Upper lobe of left lung (tissue), 6 donors: ENCODE results near the gene ATF5. TPM values are rescaled to one million over a fixed set of nuclear protein-coding genes. Genes with fewer than 3 reads are reported as not detected.
"Not testable (repeated sequence)": the region's sequence is repeated elsewhere in the genome, so short reads cannot be mapped to it uniquely, and the experiment has no call there.

Source experiments
- ATAC-seq, 2 donors: fragments of 200-7000 bp; cut with Tn5 transposase; one replicate each; pipeline ENCODE4 v1.9.1; 2022; ENCODE audit warnings: mild to moderate bottlenecking in 2 of 2, moderate library complexity in 2 of 2; ENCODE audit not compliant: low FRiP score in 2 of 2
- DNase-seq, 2 donors: peaks; one replicate each; pipeline ENCODE4 v3.0.0-alpha.2; 2019 to 2020
- H3K27ac ChIP-seq, 4 donors: fragments of 200-600 bp; sonication (generic); one replicate each; pipeline ENCODE4 v1.5.1; 2016 to 2019
- H3K27me3 ChIP-seq, 4 donors: fragments of 200-600 bp; sonication (generic); one replicate each; pipeline ENCODE4 v1.5.1; 2017 to 2019
- H3K36me3 ChIP-seq, 4 donors: fragments of 200-600 bp; sonication (generic); one replicate each; pipeline ENCODE4 v1.5.1; 2016 to 2019
- H3K4me1 ChIP-seq, 4 donors: fragments of 200-600 bp; sonication (generic); one replicate each; pipeline ENCODE4 v1.5.1; 2018 to 2019
- H3K4me3 ChIP-seq, 4 donors: fragments of 200-600 bp; sonication (generic); one replicate each; pipeline ENCODE4 v1.5.1; 2017 to 2019; ENCODE audit warnings: mild to moderate bottlenecking in 2 of 4, moderate library complexity in 1 of 4
- H3K9me3 ChIP-seq, 4 donors: fragments of 200-600 bp; sonication (generic); one replicate each; pipeline ENCODE4 v1.5.1; 2018 to 2019
- CTCF ChIP-seq, 6 experiments: fragments of 450-650 bp in 4 of 6; fragments of 200-600 bp in 2 of 6; sonication (generic) in 2 of 6; IDR thresholded peaks; one replicate each; pipeline ENCODE4 v1.5.1; 2016 to 2019; ENCODE audit warnings: antibody characterized with exemption in 6 of 6
- EP300 ChIP-seq, 4 donors: sonication (generic); formaldehyde crosslinking; IDR thresholded peaks; one replicate each; pipeline ENCODE4 v1.5.1; 2017; ENCODE audit warnings: antibody characterized with exemption in 4 of 4, control low read depth in 2 of 4
- POLR2A ChIP-seq, 4 donors: fragments of 450-650 bp; IDR thresholded peaks; one replicate each; pipeline ENCODE4 v1.5.1; 2016 to 2017; ENCODE audit warnings: antibody characterized with exemption in 4 of 4, mild to moderate bottlenecking in 2 of 4
- POLR2AphosphoS5 ChIP-seq, 2 donors: sonication (generic); formaldehyde crosslinking; IDR thresholded peaks; one replicate each; pipeline ENCODE4 v1.5.1; 2017; ENCODE audit warnings: antibody characterized with exemption in 2 of 2
- WGBS, 2 donors: methylation state at CpG; one replicate each; pipeline ENCODE4 v1.1.5; 2017 to 2018; 5-methylcytosine and 5-hydroxymethylcytosine counted together
- total RNA-seq, 6 donors: library from RNA; depleted of rRNA in 4 of 6; stranded (reverse); fragments of >200 nt in 4 of 6; gene quantifications; one replicate each; pipeline versions ENCODE4 v1.1.0 to v1.2.1, GENCODE V29; 2016 to 2021
- donor health status: DM: no; HTN: no; CAD: no; lungs with moderate emphysema.
- donor health status: DM: no; HTN: yes; CAD: no; lungs with severe emphysema.

ATF5 gene
- total RNA-seq, 6 donors from 2014 or later = 10.0 to 25.8 (median 15.3) TPM

- DNase-seq = peak in 1 of 2 donors; percentile 45
- no peaks in the 10 kb centered on the region for H3K27me3 ChIP-seq
- WGBS, 2 donors = 81 to 90% methylated on average over 26 to 30 of the region's 31 CpGs
- H3K9me3 ChIP-seq = no peaks in the 10 kb centered on the region
- peak overlapping the region in 1 of 4 donors; percentile 21 for H3K27ac ChIP-seq
- peaks cover 15 to 34% (median 16%) of the 10 kb centered on the region in 4 donors for H3K4me1 ChIP-seq
- no peak overlapping the region for H3K4me3 ChIP-seq
- H3K36me3 ChIP-seq = peaks cover 0 to 71% (median 47%) of the 10 kb centered on the region in 4 donors
- peak in 1 of 2 donors; percentile 6 for ATAC-seq
- TF ChIP-seq POLR2AphosphoS5 (IDR thresholded peaks at IDR 0.05) = no peak
Observed at GRCh38 chr19:49923055-49924003, 5.7 kb upstream of the ATF5 start.

- H3K4me1 ChIP-seq = peaks cover 18 to 39% (median 20%) of the 10 kb centered on the region in 4 donors
- H3K9me3 ChIP-seq = no peaks in the 10 kb centered on the region
- H3K27me3 ChIP-seq = no peaks in the 10 kb centered on the region
- no peak overlapping the region for H3K4me3 ChIP-seq
- H3K27ac ChIP-seq = no peak overlapping the region
- H3K36me3 ChIP-seq = peaks cover 0 to 66% (median 47%) of the 10 kb centered on the region in 4 donors
- peak in 1 of 2 donors; percentile 43 for DNase-seq
- ATAC-seq = no peak
- TF ChIP-seq POLR2AphosphoS5 (IDR thresholded peaks at IDR 0.05) = no peak
- 82 to 89% methylated on average over 25 of the region's 25 CpGs for WGBS, 2 donors
Observed at GRCh38 chr19:49924004-49924880, 4.8 kb upstream of the ATF5 start.

GRCh38 chr19:49924881-49925210 is 4.2 kb upstream of the ATF5 start:
- not testable (repeated sequence) for H3K4me3 ChIP-seq, H3K9me3 ChIP-seq, H3K27me3 ChIP-seq, ATAC-seq, H3K27ac ChIP-seq
- Histone ChIP-seq H3K4me1 (peaks cover 18 to 39% (median 20%) of the 10 kb centered on the region in 4 donors), H3K36me3 (peaks cover 0 to 66% (median 47%) of the 10 kb centered on the region in 4 donors)
- WGBS, 2 donors = 94 to 96% methylated on average over 11 to 13 of the region's 13 CpGs
- DNase-seq = peak in 1 of 2 donors; percentile 16

GRCh38 chr19:49925486-49925885 is 3.5 kb upstream of the ATF5 start:
- Histone ChIP-seq H3K27me3 (no peaks in the 10 kb centered on the region), H3K36me3 (peaks cover 0 to 64% (median 47%) of the 10 kb centered on the region in 4 donors), H3K4me3 (no peak overlapping the region), H3K4me1 (peaks cover 22 to 45% (median 26%) of the 10 kb centered on the region in 4 donors), H3K27ac (no peak overlapping the region), H3K9me3 (no peaks in the 10 kb centered on the region)
- TF ChIP-seq POLR2AphosphoS5 (IDR thresholded peaks at IDR 0.05) = no peak
- 96 to 97% methylated on average over 5 of the region's 5 CpGs for WGBS, 2 donors
- ATAC-seq (no peak), DNase-seq (no peak)

- H3K4me1 ChIP-seq = peaks cover 25 to 48% (median 27%) of the 10 kb centered on the region in 4 donors
- no peaks in the 10 kb centered on the region for H3K27me3 ChIP-seq
- DNase-seq = no peak
- peaks cover 0 to 54% (median 41%) of the 10 kb centered on the region in 4 donors for H3K36me3 ChIP-seq
- ATAC-seq = no peak
- no peaks in the 10 kb centered on the region for H3K9me3 ChIP-seq
- no peak overlapping the region for H3K27ac ChIP-seq
- no peak overlapping the region for H3K4me3 ChIP-seq
- TF ChIP-seq EP300 (IDR thresholded peaks at IDR 0.05) (no peak), POLR2AphosphoS5 (IDR thresholded peaks at IDR 0.05) (no peak), CTCF (IDR thresholded peaks at IDR 0.05) (no peak)
- WGBS, 2 donors = 90 to 91% methylated on average over 10 of the region's 10 CpGs
Observed at GRCh38 chr19:49926515-49926914, 2.5 kb upstream of the ATF5 start.

GRCh38 chr19:49927526-49928264 is 1.3 kb upstream of the ATF5 start:
- H3K27ac ChIP-seq = peak overlapping the region in 3 of 4 donors; percentile 30 to 97 (median 91)
- ATAC-seq (no peak), DNase-seq (no peak)
- H3K36me3 ChIP-seq = peaks cover 0 to 43% (median 33%) of the 10 kb centered on the region in 4 donors
- TF ChIP-seq POLR2A (IDR thresholded peaks at IDR 0.05) = no peak
- no peak for TF ChIP-seq POLR2AphosphoS5 (IDR thresholded peaks at IDR 0.05)
- no peak for TF ChIP-seq CTCF (IDR thresholded peaks at IDR 0.05)
- no peak for TF ChIP-seq EP300 (IDR thresholded peaks at IDR 0.05)
- no peaks in the 10 kb centered on the region for H3K27me3 ChIP-seq
- peaks cover 25 to 48% (median 27%) of the 10 kb centered on the region in 4 donors for H3K4me1 ChIP-seq
- H3K4me3 ChIP-seq = peak overlapping the region in 2 of 4 donors; percentile 73 to 77
- WGBS, 2 donors = 81 to 88% methylated on average over 14 of the region's 14 CpGs
- no peaks in the 10 kb centered on the region for H3K9me3 ChIP-seq
